HepG2 (cell line): Measurements from ENCODE around the gene ZNF282. TPM values are rescaled to one million over a fixed set of nuclear protein-coding genes. Genes with fewer than 3 reads are reported as not detected.

Experiments
- ATAC-seq: fragments of 200-7000 bp; cut with Tn5 transposase; 3 replicates; pipeline ENCODE4 v1.9.1; 2020; ENCODE audit warnings: mild to moderate bottlenecking, moderate library complexity
- BruUV-seq: library from RNA; stranded (reverse); fragments of 400-500 nt; replicated peaks from 2 replicates; lab custom pipeline; 2021; lab: Mats Ljungman, UMichigan
- CTCF ChIA-PET: fragments of 300-600 bp; formaldehyde crosslinking; extraction: SDS; loops from one replicate; lab custom pipeline; 2021; ENCODE audit warnings: low total read pairs, inconsistent platforms, low intra/inter-chr PET ratio; lab: Yijun Ruan, JAX
- POLR2A ChIA-PET: fragments of 350-600 bp; sonication (Branson Sonifier 250); formaldehyde crosslinking; loops from one replicate; lab custom pipeline; 2020; ENCODE audit warnings: antibody characterized with exemption, inconsistent platforms; lab: Yijun Ruan, JAX
- DNase-seq: peaks from one replicate; pipeline ENCODE4 v3.0.0-alpha.2; 2015; ENCODE audit warnings: low spot score
- FAIRE-seq: peaks from 3 replicates; lab custom pipeline; 2011; peaks lifted over from hg19 to GRCh38; lab: Jason Lieb, UNC
- H2AFZ ChIP-seq: one replicate; pipeline ENCODE4 v1.6.1; 2011; ENCODE audit warnings: low read length, inconsistent platforms
- H3K27ac ChIP-seq: fragments of 300-600 bp; 3 replicates; pipeline ENCODE4 v1.8.0; 2011; ENCODE audit warnings: mixed run types, mild to moderate bottlenecking, mixed read lengths, low read length, inconsistent platforms; ENCODE audit not compliant: insufficient read depth; ENCODE audit errors: extremely low read length
- H3K27me3 ChIP-seq, 2 experiments: fragments of 200-600 bp in 1 of 2; 2 replicates in 1 of 2; 3 replicates in 1 of 2; pipeline versions ENCODE4 v1.6.0 to v1.8.0; 2011; ENCODE audit warnings: low read length in 2 of 2, mild to moderate bottlenecking in 2 of 2, moderate library complexity in 2 of 2, inconsistent platforms in 1 of 2; ENCODE audit not compliant: insufficient read depth in 2 of 2, control insufficient read depth in 1 of 2
- H3K36me3 ChIP-seq, 2 experiments: fragments of 200-600 bp in 1 of 2; replicated peaks in 1 of 2; 2 replicates in 1 of 2; 3 replicates in 1 of 2; pipeline versions ENCODE4 v1.5.1 to v1.8.0; 2011; ENCODE audit warnings: low read length in 2 of 2, inconsistent platforms in 1 of 2; ENCODE audit not compliant: insufficient read depth in 2 of 2, control insufficient read depth in 1 of 2
- H3K4me1 ChIP-seq: 2 replicates; pipeline ENCODE4 v1.5.1; 2012; ENCODE audit warnings: low read length, inconsistent platforms; ENCODE audit not compliant: insufficient read depth
- H3K4me2 ChIP-seq: 2 replicates; pipeline ENCODE4 v1.6.0; 2011; ENCODE audit warnings: low read depth, low read length, inconsistent platforms
- H3K4me3 ChIP-seq, 3 experiments: fragments of 200-600 bp in 1 of 3; sonication (generic), shearing (Covaris generic) in 1 of 3; replicated peaks in 1 of 3; 2 replicates each; pipeline ENCODE4 v1.5.1; 2011 to 2016; ENCODE audit warnings: low read length in 3 of 3, inconsistent platforms in 2 of 3, low read depth in 2 of 3, mild to moderate bottlenecking in 2 of 3, control low read depth in 1 of 3, mixed read lengths in 1 of 3; ENCODE audit not compliant: insufficient read depth in 1 of 3
- H3K79me2 ChIP-seq: one replicate; pipeline ENCODE4 v1.6.1; 2011; ENCODE audit warnings: low read length, inconsistent platforms; ENCODE audit not compliant: insufficient read depth
- H3K9ac ChIP-seq: 2 replicates; pipeline ENCODE4 v1.6.0; 2011; ENCODE audit warnings: mild to moderate bottlenecking, low read depth, low read length, inconsistent platforms; ENCODE audit not compliant: insufficient read depth
- H3K9me3 ChIP-seq: 2 replicates; pipeline ENCODE4 v1.5.1; 2012; ENCODE audit warnings: mild to moderate bottlenecking, low read length
- H4K20me1 ChIP-seq: 2 replicates; pipeline ENCODE4 v1.6.0; 2011; ENCODE audit warnings: inconsistent platforms, mild to moderate bottlenecking, low read length, moderate library complexity; ENCODE audit not compliant: insufficient read depth
- BCL6 ChIP-seq: IDR thresholded peaks from 2 replicates; pipeline ENCODE4 v1.6.1; 2016; ENCODE audit warnings: missing genetic modification reagents, missing compliant biosample characterization
- HES4 ChIP-seq: sonication (generic); formaldehyde crosslinking; IDR thresholded peaks from 2 replicates; pipeline ENCODE4 v1.9.0; 2021; ENCODE audit warnings: mild to moderate bottlenecking, missing genetic modification reagents, borderline replicate concordance
- HMGA1 ChIP-seq: sonication (generic); formaldehyde crosslinking; conservative IDR thresholded peaks from 2 replicates; pipeline ENCODE4 v1.4.0; 2020; ENCODE audit warnings: missing genetic modification reagents
- NPAS2 ChIP-seq: sonication (generic); formaldehyde crosslinking; IDR thresholded peaks from 2 replicates; pipeline ENCODE4 v1.8.0; 2022; ENCODE audit warnings: mild to moderate bottlenecking, missing genetic modification reagents, borderline replicate concordance
- TCF7L2 ChIP-seq: IDR thresholded peaks from 2 replicates; pipeline ENCODE4 v1.6.1; 2011; ENCODE audit warnings: mild to moderate bottlenecking, low read depth, low read length, moderate library complexity
- ZBTB1 ChIP-seq: sonication (generic); formaldehyde crosslinking; IDR thresholded peaks from 2 replicates; pipeline ENCODE4 v1.4.0; 2020; ENCODE audit warnings: missing genetic modification reagents, borderline replicate concordance
- ZFP41 ChIP-seq: sonication (generic); formaldehyde crosslinking; IDR thresholded peaks from 2 replicates; pipeline ENCODE4 v1.4.0; 2020; ENCODE audit warnings: mild to moderate bottlenecking, missing genetic modification reagents, borderline replicate concordance
- ZMAT3 ChIP-seq: sonication (generic); formaldehyde crosslinking; conservative IDR thresholded peaks from 2 replicates; pipeline ENCODE4 v1.7.0; 2021; ENCODE audit warnings: missing genetic modification reagents
- ZNF121 ChIP-seq: sonication (generic); formaldehyde crosslinking; IDR thresholded peaks from 2 replicates; pipeline ENCODE4 v1.5.0; 2020; ENCODE audit warnings: mild to moderate bottlenecking, missing genetic modification reagents
- ZNF180 ChIP-seq: sonication (generic); formaldehyde crosslinking; IDR thresholded peaks from 2 replicates; pipeline ENCODE4 v1.4.0; 2020; ENCODE audit warnings: low read depth, missing genetic modification reagents, borderline replicate concordance
- ZNF225 ChIP-seq: sonication (generic); formaldehyde crosslinking; IDR thresholded peaks from 2 replicates; pipeline ENCODE4 v1.4.0; 2020; ENCODE audit warnings: mild to moderate bottlenecking, missing genetic modification reagents
- ZNF350 ChIP-seq: sonication (generic); formaldehyde crosslinking; IDR thresholded peaks from 2 replicates; pipeline ENCODE4 v1.4.0; 2020; ENCODE audit warnings: mild to moderate bottlenecking, low read depth, missing genetic modification reagents, borderline replicate concordance
- ZNF614 ChIP-seq: IDR thresholded peaks from 2 replicates; pipeline ENCODE4 v1.6.1; 2018; ENCODE audit warnings: missing biosample characterization, missing genetic modification reagents, inconsistent platforms, borderline replicate concordance
- ZNF672 ChIP-seq: sonication (generic); formaldehyde crosslinking; IDR thresholded peaks from 2 replicates; pipeline ENCODE4 v1.8.1; 2022; ENCODE audit warnings: missing genetic modification reagents
- ZNF792 ChIP-seq: IDR thresholded peaks from 2 replicates; pipeline ENCODE4 v1.6.1; 2016
- ZSCAN9 ChIP-seq: IDR thresholded peaks from 2 replicates; pipeline ENCODE4 v1.6.1; 2016; ENCODE audit warnings: borderline replicate concordance
- WGBS: methylation state at CpG from one replicate; pipeline ENCODE4 v1.1.6; 2017; ENCODE audit warnings: low lambda C conversion rate; 5-methylcytosine and 5-hydroxymethylcytosine counted together
- in situ Hi-C: cut with HindIII; loops from 2 replicates; pipeline ENCODE4 v1.10.0; 2017; ENCODE audit warnings: low pct_unique_long_range_greater_than_20kb; ENCODE audit not compliant: extremely low pct_ligation_motif_present
- intact Hi-C: fragments of 100-400 bp; cut with micrococcal nuclease; formaldehyde crosslinking; loops from one replicate; pipeline ENCODE4 v1.10.0; 2022; ENCODE audit not compliant: unreplicated experiment
- polyA plus RNA-seq, 8 experiments: library from polyadenylated mRNA; depleted of rRNA in 3 of 8; stranded (reverse) in 7 of 8; unstranded in 1 of 8; fragments of >200 nt; fragmentation: Illumina TruSeq in 4 of 8; extraction: Trizol in 4 of 8; gene quantifications; 2 replicates each; pipeline versions ENCODE4 v1.2.1 to v1.2.3, GENCODE V29; 2011 to 2016; ENCODE audit warnings: low read depth in 4 of 8, missing spikeins in 1 of 8, mixed read lengths in 1 of 8; ENCODE audit not compliant: insufficient read depth in 1 of 8
- total RNA-seq, 5 experiments: library from RNA; depleted of rRNA; stranded (reverse); fragments of >200 nt; fragmentation: Illumina TruSeq; extraction: Trizol; gene quantifications; 2 replicates each; pipeline ENCODE4 v1.2.3, GENCODE V29; 2016; ENCODE audit warnings: low read depth in 1 of 5
- TF ChIP-seq, protein P1 (sequence below): sonication (generic); formaldehyde crosslinking; IDR thresholded peaks from 2 replicates; pipeline ENCODE4 v1.8.1; 2023; ENCODE audit warnings: missing genetic modification reagents, mild to moderate bottlenecking, borderline replicate concordance
- TF ChIP-seq, protein P2 (sequence below): sonication (generic); formaldehyde crosslinking; IDR thresholded peaks from 2 replicates; pipeline ENCODE4 v1.8.1; 2023; ENCODE audit warnings: mild to moderate bottlenecking, inconsistent platforms, moderate library complexity, missing genetic modification reagents, borderline replicate concordance
- TF ChIP-seq, protein P3 (sequence below): sonication (generic); formaldehyde crosslinking; IDR thresholded peaks from 2 replicates; pipeline ENCODE4 v1.4.0; 2020; ENCODE audit warnings: missing genetic modification reagents

Gene ZNF282
- total and polyA plus RNA-seq, 2 of the 13 experiments (the other 11 are each of a cell fraction or from before 2014, with no cell fraction given), result 9.1 to 20.9 TPM

DNA sequence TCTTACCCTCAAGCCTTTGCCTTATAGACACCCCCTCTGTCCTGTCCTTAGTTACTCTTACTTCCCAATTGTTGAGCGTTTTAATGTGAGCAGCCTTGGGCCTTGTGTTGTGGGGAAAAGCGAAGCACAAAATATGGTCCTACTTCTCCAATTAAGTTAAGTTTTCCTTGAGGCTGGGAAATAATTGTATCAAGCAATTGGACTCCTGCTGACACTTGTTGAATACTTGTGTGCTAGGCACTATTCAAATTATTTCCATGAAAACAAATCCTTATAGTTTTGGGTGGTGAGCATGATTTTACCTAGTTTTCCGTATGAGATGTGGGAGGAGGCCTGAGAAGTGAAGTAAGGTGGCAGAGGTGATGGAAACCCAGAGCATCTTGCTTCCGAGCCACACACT is 61.2 kb downstream of the ZNF282 start:
- in situ Hi-C loops, result no loop called here
- H3K9ac ChIP-seq, result no peak overlapping the region
- BruUV-seq, result no TSS peak
- no peak for ATAC-seq
- H3K4me2 ChIP-seq, result no peak overlapping the region
- TF ChIP-seq, protein P1, sequence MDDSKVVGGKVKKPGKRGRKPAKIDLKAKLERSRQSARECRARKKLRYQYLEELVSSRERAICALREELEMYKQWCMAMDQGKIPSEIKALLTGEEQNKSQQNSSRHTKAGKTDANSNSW (CRISPR knock-in tag), result no peak
- TF ChIP-seq ZNF672 (no peak), BCL6 (CRISPR knock-in tag) (no peak), ZNF225 (no peak), HES4 (CRISPR knock-in tag) (no peak), ZSCAN9 (CRISPR knock-in tag) (no peak), TCF7L2 (no peak), ZMAT3 (CRISPR knock-in tag) (no peak), ZNF121 (CRISPR knock-in tag) (no peak), ZBTB1 (CRISPR knock-in tag) (no peak), ZNF614 (CRISPR knock-in tag) (no peak), ZNF350 (CRISPR knock-in tag) (no peak), ZNF180 (CRISPR knock-in tag) (no peak), ZFP41 (CRISPR knock-in tag) (no peak), ZNF792 (CRISPR knock-in tag) (no peak), HMGA1 (CRISPR knock-in tag) (no peak), NPAS2 (CRISPR knock-in tag) (no peak)
- TF ChIP-seq, protein P2, sequence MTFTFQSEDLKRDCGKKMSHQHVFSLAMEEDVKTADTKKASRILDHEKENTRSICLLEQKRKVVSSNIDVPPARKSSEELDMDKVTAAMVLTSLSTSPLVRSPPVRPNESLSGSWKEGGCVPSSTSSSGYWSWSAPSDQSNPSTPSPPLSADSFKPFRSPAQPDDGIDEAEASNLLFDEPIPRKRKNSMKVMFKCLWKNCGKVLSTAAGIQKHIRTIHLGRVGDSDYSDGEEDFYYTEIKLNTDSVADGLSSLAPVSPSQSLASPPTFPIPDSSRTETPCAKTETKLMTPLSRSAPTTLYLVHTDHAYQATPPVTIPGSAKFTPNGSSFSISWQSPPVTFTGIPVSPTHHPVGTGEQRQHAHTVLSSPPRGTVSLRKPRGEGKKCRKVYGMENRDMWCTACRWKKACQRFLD (CRISPR knock-in tag), result no peak
- TF ChIP-seq, protein P3, sequence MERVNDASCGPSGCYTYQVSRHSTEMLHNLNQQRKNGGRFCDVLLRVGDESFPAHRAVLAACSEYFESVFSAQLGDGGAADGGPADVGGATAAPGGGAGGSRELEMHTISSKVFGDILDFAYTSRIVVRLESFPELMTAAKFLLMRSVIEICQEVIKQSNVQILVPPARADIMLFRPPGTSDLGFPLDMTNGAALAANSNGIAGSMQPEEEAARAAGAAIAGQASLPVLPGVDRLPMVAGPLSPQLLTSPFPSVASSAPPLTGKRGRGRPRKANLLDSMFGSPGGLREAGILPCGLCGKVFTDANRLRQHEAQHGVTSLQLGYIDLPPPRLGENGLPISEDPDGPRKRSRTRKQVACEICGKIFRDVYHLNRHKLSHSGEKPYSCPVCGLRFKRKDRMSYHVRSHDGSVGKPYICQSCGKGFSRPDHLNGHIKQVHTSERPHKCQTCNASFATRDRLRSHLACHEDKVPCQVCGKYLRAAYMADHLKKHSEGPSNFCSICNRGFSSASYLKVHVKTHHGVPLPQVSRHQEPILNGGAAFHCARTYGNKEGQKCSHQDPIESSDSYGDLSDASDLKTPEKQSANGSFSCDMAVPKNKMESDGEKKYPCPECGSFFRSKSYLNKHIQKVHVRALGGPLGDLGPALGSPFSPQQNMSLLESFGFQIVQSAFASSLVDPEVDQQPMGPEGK, result no peak
- TF ChIP-seq, all 625 proteins: peak for 0
- CTCF ChIA-PET, result no interaction called here
- H3K36me3 ChIP-seq, result peaks cover 19 to 30% of the 10 kb centered on the region in 2 experiments; a peak in 4 of 5 replicates
- no peak overlapping the region for H2AFZ ChIP-seq
- intact Hi-C loops, result no loop called here
- no peaks in the 10 kb centered on the region for H3K79me2 ChIP-seq
- H4K20me1 ChIP-seq, result no peaks in the 10 kb centered on the region
- H3K4me1 ChIP-seq, result peaks cover 6% of the 10 kb centered on the region; the same call in 1 of the 2 replicates
- H3K27me3 ChIP-seq, result no peaks in the 10 kb centered on the region
- no peaks in the 10 kb centered on the region for H3K9me3 ChIP-seq
- DNase-seq (no peak), FAIRE-seq (no peak)
- 93% methylated on average over 4 of the region's 4 CpGs for WGBS
- no peak overlapping the region for H3K4me3 ChIP-seq
- POLR2A ChIA-PET, result no interaction called here
- no peak overlapping the region for H3K27ac ChIP-seq
